Fibroblast of villous mesenchyme (primary cell): ENCODE measurements around the gene CST4. TPM values are rescaled to one million over a fixed set of nuclear protein-coding genes. Genes with fewer than 3 reads are reported as not detected.

Source experiments
- DNase-seq: peaks from one replicate; pipeline ENCODE4 v3.0.0-alpha.2; 2010; ENCODE audit warnings: low read depth
- H3K4me3 ChIP-seq: 2 replicates; pipeline ENCODE4 v1.5.1; 2011; ENCODE audit warnings: low read depth, mild to moderate bottlenecking, low read length
- CTCF ChIP-seq: IDR thresholded peaks from 2 replicates; pipeline ENCODE4 v1.5.1; 2012; ENCODE audit warnings: low read depth, mild to moderate bottlenecking, low read length; ENCODE audit not compliant: insufficient read depth
- total RNA-seq: library from RNA; depleted of rRNA; stranded (reverse); fragments of >200 nt; gene quantifications from 2 replicates; pipeline ENCODE4 v1.2.3, GENCODE V29; 2012

The CST4 gene
- total RNA-seq, 1 donor: not detected

DNA sequence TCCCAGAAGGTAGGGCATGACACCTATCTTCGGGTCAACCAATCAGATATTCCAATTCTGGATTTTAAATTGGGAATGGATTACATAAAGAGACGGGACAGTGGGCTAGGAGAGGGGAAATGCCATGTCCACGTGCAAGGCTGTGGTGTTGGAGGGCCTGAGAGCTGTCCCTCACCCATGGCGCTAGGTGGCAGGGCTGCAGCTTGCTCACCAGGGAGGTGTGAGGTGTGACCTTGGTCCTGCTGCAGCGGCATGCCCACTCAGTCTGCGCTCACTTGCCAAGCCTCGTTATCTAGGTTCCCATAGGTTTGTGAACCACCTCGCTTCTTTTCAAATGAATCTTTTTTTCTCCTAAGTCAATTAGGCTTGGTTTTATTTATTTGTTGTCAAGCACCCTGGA lies 31.6 kb downstream of the CST4 start:
- H3K4me3 ChIP-seq: no peak overlapping the region
- no peak for DNase-seq
- no peak for TF ChIP-seq CTCF

DNA sequence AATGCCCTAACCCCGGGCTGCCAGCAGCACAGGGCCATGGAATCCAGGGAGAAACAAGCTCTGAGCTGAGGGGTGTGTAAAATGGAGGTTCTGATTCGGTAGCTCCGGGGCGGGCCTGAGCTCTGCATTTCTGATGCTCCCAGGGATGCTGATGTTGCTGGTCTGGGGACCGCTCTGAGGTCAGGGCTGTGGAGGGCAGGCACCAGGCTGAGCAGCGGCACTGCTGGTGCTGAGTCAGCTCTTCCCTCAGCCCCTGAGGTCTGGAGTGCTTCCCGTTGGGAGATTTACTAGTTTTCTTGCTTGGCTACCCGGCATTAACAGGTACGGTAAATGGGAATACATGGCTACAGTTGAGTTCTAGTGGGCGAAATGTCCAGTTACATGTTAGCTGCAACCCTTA lies 32.5 kb downstream of the CST4 start:
- no peak overlapping the region for H3K4me3 ChIP-seq
- TF ChIP-seq CTCF: no peak
- DNase-seq: no peak

DNA sequence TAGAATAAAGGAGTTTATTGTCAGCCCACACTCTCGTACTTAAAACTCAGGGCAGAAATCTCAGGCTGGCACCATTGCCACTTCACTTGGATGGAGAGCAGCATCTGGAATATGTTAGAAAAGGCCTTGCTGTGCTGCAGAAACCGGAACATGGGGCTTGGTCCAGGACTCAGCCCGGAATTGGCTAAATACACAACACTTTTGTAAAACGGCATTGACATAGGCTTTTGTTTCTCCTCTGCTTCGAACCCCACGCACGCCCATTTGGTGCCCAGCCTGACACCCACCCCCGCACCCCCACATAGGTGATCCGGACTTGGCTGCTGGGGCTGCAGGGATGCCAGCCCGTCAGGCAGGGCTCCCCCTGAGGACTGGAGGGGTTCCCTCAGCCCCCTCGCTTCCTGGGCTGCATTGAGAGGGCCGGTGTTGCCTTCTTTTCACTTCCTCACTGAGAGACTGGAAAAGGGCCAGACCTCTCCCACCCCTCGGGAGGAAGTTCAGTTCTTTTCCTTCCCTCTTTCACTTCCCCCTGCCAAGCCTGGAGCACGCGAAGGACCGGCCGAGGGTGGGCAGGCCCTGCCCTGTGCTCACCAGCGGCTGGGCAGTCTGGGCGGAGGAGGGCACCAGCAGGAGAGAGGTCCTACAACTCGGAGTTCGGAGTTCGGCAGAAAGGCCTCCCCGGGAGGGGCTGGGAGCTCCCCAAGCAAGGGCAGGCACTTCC lies 33.2 kb downstream of the CST4 start:
- no peak overlapping the region for H3K4me3 ChIP-seq
- no peak for TF ChIP-seq CTCF
- no peak for DNase-seq

- no peak overlapping the region for H3K4me3 ChIP-seq
- no peak for TF ChIP-seq CTCF
- DNase-seq: no peak
Observed at GRCh38 chr20:23654717-23655116, 34.1 kb downstream of the CST4 start.

- TF ChIP-seq CTCF: no peak
- DNase-seq: no peak
- no peak overlapping the region for H3K4me3 ChIP-seq
Observed at GRCh38 chr20:23654000-23654399, 34.8 kb downstream of the CST4 start.

GRCh38 chr20:23653400-23653938 lies 35.4 kb downstream of the CST4 start:
- no peak overlapping the region for H3K4me3 ChIP-seq
- DNase-seq: no peak
- no peak for TF ChIP-seq CTCF

- no peak for DNase-seq
- H3K4me3 ChIP-seq: no peak overlapping the region
- TF ChIP-seq CTCF: no peak
Observed at GRCh38 chr20:23652926-23653325, 35.9 kb downstream of the CST4 start.
